HT1080 (cell line): Measurements from ENCODE around the gene SHC4. TPM values are rescaled to one million over a fixed set of nuclear protein-coding genes. Genes with fewer than 3 reads are reported as not detected.
"Not testable (repeated sequence)": the region's sequence is repeated elsewhere in the genome, so short reads cannot be mapped to it uniquely, and the experiment has no call there.

ENCODE experiments used
- DNase-seq: peaks from one replicate; pipeline ENCODE4 v3.0.0-alpha.2; 2015; ENCODE audit warnings: low read depth
- total RNA-seq: library from RNA; depleted of rRNA; stranded (reverse); fragments of >200 nt; shearing (Covaris generic); gene quantifications from 2 replicates; pipeline ENCODE4 v1.2.3, GENCODE V29; 2014

The SHC4 gene
- total RNA-seq, 1 experiment from 2014 or later = 2.0 TPM

DNA sequence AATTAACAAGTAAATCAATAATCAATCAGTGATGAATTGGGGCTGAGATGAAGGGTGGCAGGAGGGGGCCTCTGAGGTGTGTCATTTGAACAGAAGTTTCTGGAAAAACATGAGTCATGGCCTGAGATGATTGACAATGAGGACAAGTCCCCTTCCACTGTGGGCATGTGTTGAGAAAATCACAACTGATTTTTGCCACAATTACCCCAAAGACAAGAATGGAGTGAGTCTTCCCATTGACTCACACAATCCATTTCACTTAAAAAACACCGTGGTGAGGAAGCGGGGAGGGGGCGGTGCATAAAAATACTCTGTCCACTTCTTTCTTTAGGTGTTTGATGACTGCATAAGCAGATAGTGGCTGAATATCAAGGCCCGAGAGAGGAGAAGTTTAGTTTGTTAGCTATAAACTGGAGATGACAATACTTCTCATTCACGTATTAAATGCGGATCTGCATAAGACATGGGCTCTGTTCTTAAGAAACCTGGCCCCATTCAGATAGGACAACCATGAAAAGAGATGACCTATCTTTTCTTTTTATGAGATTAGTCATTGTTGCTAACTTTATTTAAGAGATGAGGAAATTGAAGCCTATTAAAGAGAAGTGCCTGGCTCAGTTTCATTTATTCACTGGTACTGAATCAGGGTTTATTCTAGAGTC lies 34.7 kb downstream of the SHC4 start:
- DNase-seq = peak; percentile 87

DNA sequence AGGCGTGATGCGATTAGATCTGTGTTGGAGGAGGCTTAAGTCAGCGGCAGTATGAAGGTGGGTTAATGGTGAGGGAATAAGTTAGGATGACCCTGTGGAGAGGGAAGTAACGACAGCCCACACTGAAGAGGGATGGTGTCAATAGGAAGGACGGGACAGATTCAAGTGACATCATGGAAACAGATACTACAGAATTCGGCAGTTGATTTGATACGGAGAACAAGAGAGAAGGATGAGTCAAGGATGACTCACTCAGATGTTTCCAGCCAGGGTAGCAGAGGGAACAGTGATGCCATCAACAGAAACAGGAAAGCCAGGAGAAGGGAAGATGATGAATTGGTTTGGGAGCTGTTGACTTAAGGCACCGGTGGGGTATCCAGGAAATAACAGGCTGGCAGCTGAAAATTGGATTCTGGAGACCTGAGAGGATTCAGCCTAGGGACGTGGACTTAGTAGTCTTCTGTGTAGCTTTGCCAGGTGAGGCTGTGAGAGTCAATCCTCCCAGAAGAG lies 38.0 kb downstream of the SHC4 start:
- DNase-seq = peak; percentile 99

GRCh38 chr15:48924528-48925393 lies 39.0 kb downstream of the SHC4 start:
- DNase-seq = no peak

GRCh38 chr15:48922046-48922445 lies 41.7 kb downstream of the SHC4 start:
- no peak for DNase-seq

GRCh38 chr15:48916721-48917120 lies 47.0 kb downstream of the SHC4 start:
- no peak for DNase-seq

DNA sequence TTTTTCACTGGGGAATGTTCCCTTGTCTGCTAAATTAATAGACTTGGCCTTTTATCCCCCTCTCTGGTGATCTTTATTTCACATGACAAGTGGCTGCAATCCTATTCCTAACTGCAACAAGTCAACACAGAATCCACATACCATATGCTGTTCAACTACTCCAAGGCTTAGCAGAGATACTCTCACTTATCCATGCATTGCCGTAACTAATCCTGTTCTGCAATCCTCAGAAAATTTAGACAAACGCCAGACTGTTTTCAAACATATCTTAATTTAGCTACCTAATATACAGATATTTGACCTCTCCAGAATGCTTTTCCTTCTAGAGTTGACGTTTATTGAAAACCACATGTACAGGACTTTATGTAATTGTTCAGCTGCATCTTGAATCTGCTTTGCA lies 47.9 kb downstream of the SHC4 start:
- no peak for DNase-seq

DNA sequence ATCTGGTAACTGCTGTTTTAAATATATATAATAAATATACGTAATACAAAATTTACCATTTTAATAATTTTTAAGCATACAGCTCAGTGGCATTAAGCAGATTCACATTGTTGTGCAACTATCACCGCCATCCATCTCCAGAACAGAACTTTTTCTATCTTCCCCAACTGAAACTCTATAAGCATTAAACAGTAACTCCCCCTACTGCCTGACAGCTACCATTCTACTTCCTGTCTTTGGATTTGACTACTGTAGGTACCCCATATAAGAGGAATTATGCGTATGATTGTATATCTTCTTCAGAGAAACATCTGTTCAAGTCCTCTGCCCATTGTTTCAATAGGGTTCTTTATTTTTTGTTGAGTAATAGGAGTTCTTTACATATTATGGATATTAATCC lies 49.0 kb downstream of the SHC4 start:
- no peak for DNase-seq

GRCh38 chr15:48913141-48913540 lies 50.6 kb downstream of the SHC4 start:
- peak; percentile 73 for DNase-seq

GRCh38 chr15:48910554-48910953 lies 53.2 kb downstream of the SHC4 start:
- not testable (repeated sequence) for DNase-seq

- not testable (repeated sequence) for DNase-seq
Observed at GRCh38 chr15:48909313-48909712, 54.4 kb downstream of the SHC4 start.

DNA sequence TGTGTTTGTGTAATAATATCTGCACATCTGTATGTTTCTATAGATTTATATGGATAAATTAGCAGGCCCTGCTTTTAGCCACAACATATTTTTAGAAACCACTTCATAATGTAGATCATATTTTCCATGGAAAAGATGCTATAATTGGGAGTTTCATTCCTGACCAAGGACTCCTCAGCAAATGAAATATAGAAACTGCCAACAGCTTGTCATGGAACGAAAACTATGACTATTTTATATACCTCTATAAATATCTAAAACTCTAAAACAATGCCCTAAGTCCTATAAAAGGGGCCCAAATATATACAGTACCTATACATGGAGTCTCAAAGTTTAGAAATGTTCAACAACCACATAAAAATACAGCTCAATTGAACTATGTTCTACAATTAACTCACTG lies 57.9 kb downstream of the SHC4 start:
- DNase-seq = no peak

- DNase-seq = no peak
Observed at GRCh38 chr15:48905216-48905615, 58.5 kb downstream of the SHC4 start.

- DNase-seq = no peak
Observed at GRCh38 chr15:48904758-48905157, 59.0 kb downstream of the SHC4 start.

DNA sequence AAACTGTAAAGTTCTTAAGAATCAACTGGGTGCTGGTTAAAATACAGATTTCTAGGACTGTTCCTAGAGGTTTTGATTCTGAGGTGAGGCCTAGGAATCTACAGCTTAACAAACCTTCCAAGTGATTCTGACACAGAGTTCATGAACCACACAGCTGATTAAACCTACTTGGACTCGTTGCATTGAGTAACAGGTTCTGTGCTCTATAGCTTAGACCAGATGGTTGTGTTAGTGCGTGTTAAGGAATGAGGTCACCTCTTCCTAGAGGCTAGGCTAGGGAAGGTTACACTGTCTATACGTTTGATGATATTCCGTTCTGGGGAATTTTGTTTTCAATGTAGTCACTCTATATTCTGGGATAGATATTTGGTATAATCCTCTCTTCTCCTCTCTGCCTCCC lies 63.9 kb downstream of the SHC4 start:
- DNase-seq = no peak

DNA sequence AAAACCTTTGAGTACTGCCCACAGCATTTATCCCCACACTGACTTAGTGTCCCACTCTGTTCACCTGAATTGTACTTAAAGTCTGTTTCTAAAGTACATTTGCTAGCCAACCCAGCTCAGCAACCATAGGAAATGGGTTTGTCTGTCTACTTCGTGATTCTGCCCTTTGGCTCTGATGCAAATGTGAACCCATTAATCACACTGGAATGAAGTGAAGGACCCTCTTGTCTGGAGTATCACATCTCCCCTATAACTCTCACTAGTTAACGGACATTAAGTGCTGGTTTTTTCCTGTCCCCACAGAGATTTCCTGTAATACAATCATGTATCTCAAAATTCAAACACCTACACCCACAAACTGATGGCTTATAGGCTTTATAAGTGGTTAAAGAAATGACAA lies 65.3 kb downstream of the SHC4 start:
- DNase-seq = no peak

DNA sequence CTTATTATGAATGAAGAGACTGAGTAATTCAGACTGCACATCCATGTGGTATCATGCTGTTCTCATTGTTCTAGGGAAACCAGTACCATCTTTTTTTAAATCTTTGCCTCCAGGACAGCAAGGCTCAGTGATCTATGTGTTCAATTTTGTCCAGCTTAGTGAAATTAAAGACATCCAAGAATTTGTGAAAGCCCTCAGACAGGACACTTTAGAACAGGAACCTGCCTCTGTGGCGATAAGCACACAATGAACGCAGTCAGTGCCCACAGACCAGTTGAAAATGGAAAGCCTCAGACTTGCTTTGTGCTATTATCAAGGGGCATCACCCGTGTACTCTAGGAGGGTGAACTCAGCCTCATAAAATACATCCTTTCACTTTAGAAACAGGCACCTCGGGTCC lies 65.7 kb downstream of the SHC4 start:
- DNase-seq = no peak

- DNase-seq = no peak
Observed at GRCh38 chr15:48896869-48897814, 66.6 kb downstream of the SHC4 start.

- DNase-seq = no peak
Observed at GRCh38 chr15:48893311-48893710, 70.4 kb downstream of the SHC4 start.

DNA sequence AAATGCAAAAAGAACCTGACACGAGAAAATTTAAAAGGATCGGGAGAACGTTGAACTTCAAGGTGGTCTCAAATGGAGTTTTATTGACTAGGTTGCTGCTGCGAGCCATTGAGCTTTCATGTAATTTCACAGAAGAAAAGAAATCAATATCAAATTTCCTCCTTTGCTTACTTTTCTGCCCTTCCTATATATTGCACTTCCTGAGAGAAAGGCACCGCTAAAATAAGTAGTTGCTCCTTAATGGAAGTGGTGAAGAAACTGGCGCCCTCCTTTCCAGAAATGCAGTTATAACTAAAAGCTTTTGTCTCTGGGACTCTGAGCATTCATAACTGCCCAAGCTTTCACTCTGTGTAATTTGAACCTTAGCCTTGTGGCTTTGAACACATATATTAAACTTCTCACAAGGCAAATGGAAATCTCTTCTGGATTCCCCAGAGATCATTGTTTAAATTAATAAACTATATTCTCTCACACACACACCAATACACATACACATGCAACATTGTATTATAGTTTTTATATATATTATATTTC lies 72.4 kb downstream of the SHC4 start:
- DNase-seq = no peak

GRCh38 chr15:48890375-48890972 lies 73.2 kb downstream of the SHC4 start:
- no peak for DNase-seq

DNA sequence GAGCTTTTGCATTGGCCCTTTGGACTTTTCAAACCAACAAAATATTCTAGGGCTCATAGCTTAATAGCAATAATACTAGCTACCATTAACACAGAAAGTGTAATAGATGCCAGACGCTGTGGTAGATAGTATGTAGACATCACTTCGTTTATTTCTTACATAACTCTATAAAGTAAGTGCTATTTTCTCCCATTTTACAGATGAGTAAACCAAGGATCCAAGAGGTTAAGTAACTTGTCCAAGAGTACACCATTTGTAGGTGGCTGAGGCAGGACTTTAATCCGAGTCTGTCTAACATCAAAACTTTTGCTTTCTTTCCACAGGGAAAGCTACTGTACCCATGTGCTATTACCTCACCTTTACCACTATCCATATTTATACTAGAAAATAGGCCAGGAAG lies 73.8 kb downstream of the SHC4 start:
- no peak for DNase-seq
